ENCODE results near the gene RAG2. TPM values are rescaled to one million over a fixed set of nuclear protein-coding genes. Genes with fewer than 3 reads are reported as not detected.

The RAG2 gene
- total and polyA plus RNA-seq, 5 experiments from 2014 or later: not detected

DNA sequence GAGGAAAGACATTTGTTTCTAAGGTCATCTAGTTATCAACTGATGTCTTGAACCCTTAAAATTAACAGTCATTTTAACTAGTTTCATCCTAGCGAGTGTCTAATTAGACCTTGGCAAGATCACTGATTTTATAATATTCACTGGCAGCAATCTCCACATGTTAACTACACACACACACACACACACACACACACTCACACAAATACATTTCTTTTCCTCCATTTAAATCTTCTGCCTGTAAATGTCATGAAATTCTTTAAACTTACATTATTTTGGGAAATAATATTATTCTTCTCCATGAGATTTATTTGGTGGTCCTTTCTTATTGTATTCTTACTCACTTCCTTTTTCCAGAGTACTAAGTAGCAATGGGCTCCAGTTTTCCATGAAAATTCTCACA, 6.6 kb downstream of the RAG2 start:
- POLR2A ChIA-PET: no interaction called here
- Mint-ChIP-seq H3K4me3 (no peak overlapping the region), H3K4me1 (peaks cover 4 to 12% (median 8%) of the 10 kb centered on the region in 4 donors), H3K9me3 (no peaks in the 10 kb centered on the region), H3K27ac (no peak overlapping the region), H3K36me3 (no peaks in the 10 kb centered on the region), H3K27me3 (peaks cover 23 to 65% (median 32%) of the 10 kb centered on the region in 5 donors)
- no peak for DNase-seq
- ATAC-seq: no peak

DNA sequence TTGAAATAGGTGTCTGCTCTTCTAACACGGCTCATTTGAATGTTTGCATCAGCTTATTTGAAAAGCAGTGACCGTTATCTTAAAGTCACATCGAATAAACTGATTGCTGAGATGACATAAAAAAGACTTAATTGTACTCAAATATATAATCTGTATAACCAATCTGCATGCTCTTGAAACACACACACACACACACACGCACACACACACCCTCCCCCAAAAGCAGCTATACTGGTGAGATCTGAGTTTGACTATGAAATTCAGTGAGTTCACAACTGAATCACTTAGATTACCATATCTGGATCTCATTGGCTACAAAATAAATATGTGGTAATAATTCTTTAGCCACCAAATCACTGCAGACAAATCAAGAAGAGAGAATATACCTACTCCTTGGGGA, 7.5 kb downstream of the RAG2 start:
- Mint-ChIP-seq H3K4me3 (no peak overlapping the region), H3K9me3 (no peaks in the 10 kb centered on the region), H3K4me1 (peaks cover 4 to 12% (median 8%) of the 10 kb centered on the region in 4 donors), H3K27me3 (peaks cover 23 to 60% (median 29%) of the 10 kb centered on the region in 5 donors), H3K36me3 (no peaks in the 10 kb centered on the region), H3K27ac (no peak overlapping the region)
- DNase-seq (no peak), ATAC-seq (no peak)
- POLR2A ChIA-PET: no interaction called here

DNA sequence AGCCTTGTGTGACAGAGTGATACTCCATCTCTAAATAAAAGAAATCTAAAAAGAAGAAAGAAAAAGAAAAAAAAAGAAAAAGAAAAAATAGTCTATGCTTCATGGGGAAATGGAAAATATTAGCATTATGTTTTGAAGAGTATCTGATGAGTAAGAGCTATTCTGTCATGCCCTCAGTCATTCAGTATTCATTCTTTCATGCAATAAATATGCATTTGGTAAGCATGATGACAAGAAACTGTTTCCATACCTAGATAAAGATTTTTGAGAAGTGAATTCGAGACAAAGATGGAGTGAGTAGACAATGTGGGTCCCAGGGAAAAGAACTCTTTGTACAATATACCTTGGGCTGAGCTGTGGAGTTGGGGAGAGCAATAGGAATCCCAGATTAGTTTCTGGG, 9.9 kb downstream of the RAG2 start:
- no peaks in the 10 kb centered on the region for H3K4me1 Mint-ChIP-seq

DNA sequence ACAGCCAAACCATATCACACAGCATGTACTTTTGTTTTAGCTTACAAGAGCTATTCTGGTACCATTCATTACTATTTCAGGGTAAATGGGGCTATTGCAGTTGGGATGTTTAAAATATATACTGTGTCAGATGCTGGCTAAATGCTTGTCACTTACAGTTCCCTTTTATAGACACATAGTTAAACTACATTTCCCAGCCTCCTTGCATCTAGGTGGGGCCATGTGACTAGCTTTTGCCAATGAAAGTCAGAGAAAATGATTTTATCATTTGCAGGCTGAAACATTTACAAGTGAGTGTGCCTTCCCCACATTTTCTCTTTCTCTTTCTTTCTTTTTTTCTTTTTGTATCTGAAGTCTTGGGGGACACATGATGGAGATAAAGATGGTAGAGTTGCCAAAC, 11.5 kb downstream of the RAG2 start:
- H3K4me3 Mint-ChIP-seq: no peak overlapping the region
- DNase-seq: no peak
- POLR2A ChIA-PET: no interaction called here

More for the DNA sequence above, 9.9 kb downstream of the RAG2 start:
- H3K4me3 Mint-ChIP-seq: no peak overlapping the region
- no peaks in the 10 kb centered on the region for H3K36me3 Mint-ChIP-seq
- POLR2A ChIA-PET: no interaction called here
- DNase-seq (no peak), ATAC-seq (no peak)
- H3K27ac Mint-ChIP-seq: no peak overlapping the region
- peaks cover 12 to 38% (median 19%) of the 10 kb centered on the region in 5 donors for H3K27me3 Mint-ChIP-seq
- no peaks in the 10 kb centered on the region for H3K9me3 Mint-ChIP-seq

DNA sequence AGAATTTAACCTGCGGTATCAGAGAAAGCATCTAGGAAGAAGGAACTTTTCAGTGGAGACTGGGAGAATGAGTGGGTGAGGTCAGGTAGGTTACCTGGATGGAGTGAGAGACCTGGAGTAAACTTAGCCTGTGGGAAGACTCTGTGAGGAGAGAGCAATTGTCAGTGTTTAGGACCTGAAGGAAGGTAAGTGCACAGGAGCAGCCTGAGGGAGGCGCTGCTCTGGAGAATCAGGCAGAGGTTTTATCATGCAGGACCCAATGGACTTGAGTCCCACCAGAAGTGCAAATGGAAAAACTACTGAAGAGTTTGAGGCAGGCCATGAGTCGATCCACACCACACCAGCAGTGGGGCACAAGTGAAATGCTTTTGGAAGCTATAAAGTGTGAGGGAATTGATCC, 14.4 kb downstream of the RAG2 start:
- Mint-ChIP-seq H3K27ac (no peak overlapping the region), H3K9me3 (peaks cover 0 to 13% (median 5%) of the 10 kb centered on the region in 9 donors), H3K4me1 (no peaks in the 10 kb centered on the region), H3K36me3 (peaks cover 0 to 9% (median 7%) of the 10 kb centered on the region in 3 donors), H3K27me3 (peaks cover 7 to 25% (median 17%) of the 10 kb centered on the region in 5 donors), H3K4me3 (no peak overlapping the region)
- ATAC-seq (no peak), DNase-seq (no peak)
- POLR2A ChIA-PET: no interaction called here

More for the DNA sequence above, 11.5 kb downstream of the RAG2 start:
- H3K9me3 Mint-ChIP-seq: peaks cover 0 to 9% (median 5%) of the 10 kb centered on the region in 9 donors
- H3K36me3 Mint-ChIP-seq: peaks cover 0 to 7% (median 5%) of the 10 kb centered on the region in 3 donors
- H3K27me3 Mint-ChIP-seq: peaks cover 9 to 30% (median 19%) of the 10 kb centered on the region in 5 donors
- H3K4me1 Mint-ChIP-seq: no peaks in the 10 kb centered on the region
- H3K27ac Mint-ChIP-seq: no peak overlapping the region
- no peak for ATAC-seq

DNA sequence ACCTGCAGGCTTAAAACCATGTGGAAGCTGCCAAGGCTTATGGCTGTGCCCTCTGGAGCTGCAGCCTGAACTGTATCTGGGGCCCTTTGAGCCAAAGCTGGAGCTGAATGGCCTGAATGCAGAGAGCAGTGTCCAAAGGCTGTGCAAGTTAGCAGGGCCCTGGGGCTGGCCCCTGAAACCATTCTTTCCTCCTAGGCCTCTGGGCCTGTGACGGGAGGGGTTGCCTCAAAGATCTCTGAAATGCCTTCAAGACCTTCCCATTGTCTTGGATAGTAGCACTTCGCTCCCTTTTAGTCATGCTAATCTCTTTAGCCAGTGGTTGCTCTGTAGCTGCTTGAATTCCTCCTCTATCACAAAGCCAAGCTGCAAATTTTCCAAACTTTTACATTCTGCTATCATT, 16.5 kb downstream of the RAG2 start:
- peaks cover 0 to 9% (median 7%) of the 10 kb centered on the region in 3 donors for H3K36me3 Mint-ChIP-seq
- no peaks in the 10 kb centered on the region for H3K4me1 Mint-ChIP-seq
- peaks cover 0 to 13% (median 5%) of the 10 kb centered on the region in 9 donors for H3K9me3 Mint-ChIP-seq
- POLR2A ChIA-PET: no interaction called here
- H3K27ac Mint-ChIP-seq: no peak overlapping the region
- ATAC-seq (no peak), DNase-seq (no peak)
- peaks cover 3 to 16% (median 7%) of the 10 kb centered on the region in 5 donors for H3K27me3 Mint-ChIP-seq
- no peak overlapping the region for H3K4me3 Mint-ChIP-seq

DNA sequence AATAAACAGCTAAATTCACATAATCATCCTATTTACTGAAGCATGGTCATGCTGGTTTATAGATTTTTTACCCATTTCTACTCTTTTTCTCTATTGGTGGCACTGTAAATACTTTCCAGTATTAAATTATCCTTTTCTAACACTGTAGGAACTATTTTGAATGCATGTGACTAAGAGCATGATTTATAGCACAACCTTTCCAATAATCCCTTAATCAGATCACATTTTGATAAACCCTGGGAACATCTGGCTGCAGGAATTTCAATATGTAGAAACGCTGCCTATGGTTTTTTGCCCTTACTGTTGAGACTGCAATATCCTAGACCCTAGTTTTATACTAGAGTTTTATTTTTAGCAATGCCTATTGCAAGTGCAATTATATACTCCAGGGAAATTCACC, 19.6 kb downstream of the RAG2 start:
- H3K27ac Mint-ChIP-seq: no peak overlapping the region
- ATAC-seq (no peak), DNase-seq (no peak)
- H3K27me3 Mint-ChIP-seq: peaks cover 7 to 33% (median 11%) of the 10 kb centered on the region in 5 donors
- H3K4me3 Mint-ChIP-seq: no peak overlapping the region
- POLR2A ChIA-PET: no interaction called here
- peaks cover 0 to 13% (median 5%) of the 10 kb centered on the region in 9 donors for H3K9me3 Mint-ChIP-seq
- H3K36me3 Mint-ChIP-seq: peaks cover 2 to 12% (median 7%) of the 10 kb centered on the region in 3 donors
- peaks cover 0 to 1% (median 0%) of the 10 kb centered on the region in 4 donors for H3K4me1 Mint-ChIP-seq

DNA sequence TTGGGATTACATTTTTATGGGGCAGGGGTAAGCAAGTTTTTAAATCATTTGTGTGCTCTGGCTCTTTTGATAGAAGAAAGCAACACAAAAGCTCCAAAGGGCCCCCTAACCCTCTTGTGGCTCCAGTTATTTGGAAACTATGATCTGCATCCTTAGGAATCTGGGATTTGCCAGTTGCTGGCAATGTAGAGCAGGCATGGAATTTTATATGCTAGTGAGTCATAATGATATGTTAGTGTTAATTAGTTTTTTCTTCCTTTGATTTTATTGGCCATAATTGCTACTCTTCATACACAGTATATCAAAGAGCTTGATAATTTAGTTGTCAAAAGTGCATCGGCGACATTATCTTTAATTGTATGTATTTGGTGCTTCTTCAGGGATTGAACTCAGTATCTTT, 20.2 kb downstream of the RAG2 start:
- POLR2A ChIA-PET: no interaction called here
- H3K4me1 Mint-ChIP-seq: peaks cover 0 to 1% (median 0%) of the 10 kb centered on the region in 4 donors
- no peak for DNase-seq
- no peak for ATAC-seq
- H3K27me3 Mint-ChIP-seq: peaks cover 7 to 39% (median 12%) of the 10 kb centered on the region in 5 donors
- H3K9me3 Mint-ChIP-seq: peaks cover 0 to 13% (median 5%) of the 10 kb centered on the region in 9 donors
- H3K27ac Mint-ChIP-seq: no peak overlapping the region
- H3K4me3 Mint-ChIP-seq: no peak overlapping the region
- H3K36me3 Mint-ChIP-seq: peaks cover 2 to 12% (median 7%) of the 10 kb centered on the region in 3 donors

DNA sequence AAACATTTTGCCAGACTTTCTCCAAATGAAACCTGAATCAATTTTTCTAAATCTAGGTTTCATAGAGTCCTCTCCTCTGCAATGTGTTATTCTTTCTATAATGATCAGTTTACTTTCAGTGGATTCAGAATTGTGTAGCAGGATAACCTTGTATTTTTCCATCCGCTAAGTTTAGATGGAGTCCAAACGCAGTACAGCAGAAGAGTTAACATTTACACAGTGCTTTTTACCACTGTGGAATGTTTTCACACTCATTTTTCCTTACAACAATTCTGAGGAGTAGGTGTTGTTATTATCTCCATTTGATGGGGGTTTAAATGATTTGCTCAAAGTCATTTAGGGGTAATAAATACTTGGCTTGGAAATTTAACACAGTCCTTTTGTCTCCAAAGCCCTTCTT, 20.7 kb downstream of the RAG2 start:
- Mint-ChIP-seq H3K27me3 (peaks cover 11 to 44% (median 12%) of the 10 kb centered on the region in 5 donors), H3K27ac (no peak overlapping the region), H3K36me3 (peaks cover 2 to 12% (median 7%) of the 10 kb centered on the region in 3 donors), H3K4me3 (no peak overlapping the region), H3K9me3 (peaks cover 0 to 12% (median 5%) of the 10 kb centered on the region in 9 donors), H3K4me1 (peaks cover 0 to 1% (median 0%) of the 10 kb centered on the region in 4 donors)
- ATAC-seq: no peak
- POLR2A ChIA-PET: no interaction called here
- no peak for DNase-seq

DNA sequence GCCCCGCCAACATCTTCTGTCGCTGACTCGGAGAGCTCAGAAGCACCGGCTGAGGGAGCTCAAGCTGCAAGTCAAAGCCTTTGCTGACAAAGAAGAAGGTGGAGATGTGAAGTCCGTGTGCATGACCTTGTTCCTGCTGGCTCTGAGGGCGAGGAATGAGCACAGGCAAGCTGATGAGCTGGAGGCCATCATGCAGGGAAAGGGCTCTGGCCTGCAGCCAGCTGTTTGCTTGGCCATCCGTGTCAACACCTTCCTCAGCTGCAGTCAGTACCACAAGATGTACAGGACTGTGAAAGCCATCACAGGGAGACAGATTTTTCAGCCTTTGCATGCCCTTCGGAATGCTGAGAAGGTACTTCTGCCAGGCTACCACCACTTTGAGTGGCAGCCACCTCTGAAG, 23.6 kb downstream of the RAG2 start:
- no peak overlapping the region for H3K27ac Mint-ChIP-seq
- DNase-seq: no peak
- ATAC-seq: no peak
- no peaks in the 10 kb centered on the region for H3K9me3 Mint-ChIP-seq
- no peak overlapping the region for H3K4me3 Mint-ChIP-seq
- peaks cover 20 to 57% (median 24%) of the 10 kb centered on the region in 5 donors for H3K27me3 Mint-ChIP-seq
- H3K36me3 Mint-ChIP-seq: peaks cover 0 to 3% (median 2%) of the 10 kb centered on the region in 3 donors
- POLR2A ChIA-PET: no interaction called here
- peaks cover 0 to 2% (median under 1%) of the 10 kb centered on the region in 4 donors for H3K4me1 Mint-ChIP-seq

DNA sequence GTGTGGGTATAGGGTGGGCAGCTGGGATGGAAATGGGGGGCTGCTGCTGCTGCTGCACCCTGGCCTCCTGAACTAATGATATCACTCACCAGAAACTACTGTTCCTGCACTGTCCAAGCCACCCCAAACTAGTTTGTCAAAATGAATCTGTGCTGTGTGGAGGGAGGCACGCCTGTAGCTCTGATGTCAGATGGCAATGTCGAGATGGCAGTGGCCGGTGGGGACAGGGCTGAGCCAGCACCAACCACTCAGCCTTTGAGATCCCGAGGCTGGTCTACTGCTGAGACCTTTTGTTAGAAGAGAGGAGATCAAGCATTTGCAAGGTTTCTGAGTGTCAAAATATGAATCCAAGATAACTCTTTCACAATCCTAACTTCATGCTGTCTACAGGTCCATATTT, 28.9 kb downstream of the RAG2 start:
- no peak for DNase-seq
- Mint-ChIP-seq H3K9me3 (no peaks in the 10 kb centered on the region), H3K4me3 (no peak overlapping the region), H3K36me3 (peaks cover 0 to 2% (median 0%) of the 10 kb centered on the region in 3 donors), H3K4me1 (peaks cover 4 to 9% (median 8%) of the 10 kb centered on the region in 4 donors), H3K27ac (no peak overlapping the region), H3K27me3 (peaks cover 33 to 78% (median 46%) of the 10 kb centered on the region in 5 donors)
- POLR2A ChIA-PET: no interaction called here
- no peak for ATAC-seq

DNA sequence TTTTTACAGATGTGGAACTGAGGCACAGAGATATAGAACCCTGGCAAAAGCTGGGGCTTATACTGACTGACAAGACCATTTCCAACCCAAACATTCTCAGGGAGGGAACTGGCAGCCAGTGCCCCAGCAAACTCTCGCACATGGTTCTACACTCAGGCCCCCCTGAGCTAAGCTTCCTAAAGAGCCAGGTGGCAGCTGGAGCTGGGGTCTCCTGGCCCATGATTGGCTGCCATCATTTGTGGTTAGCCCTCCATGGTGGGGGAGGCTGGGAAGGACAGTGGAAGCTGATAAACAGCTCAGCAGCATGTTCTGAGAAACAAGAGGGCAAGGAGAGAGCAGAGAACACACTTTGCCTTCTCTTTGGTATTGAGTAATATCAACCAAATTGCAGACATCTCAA, 30.3 kb downstream of the RAG2 start, which contains the start of gene RAG1:
Gene RAG1, plus strand, starts transcription at position 314 of the 400 bp plus-strand sequence. CDS start 5,298 bp downstream, outside the sequence.
- Mint-ChIP-seq H3K4me1 (peaks cover 4 to 9% (median 8%) of the 10 kb centered on the region in 4 donors), H3K27me3 (peaks cover 32 to 69% (median 43%) of the 10 kb centered on the region in 5 donors), H3K4me3 (no peak within 1 kb of the TSS), H3K27ac (no peak within 1 kb of the TSS), H3K36me3 (no peaks in the 10 kb centered on the region), H3K9me3 (no peaks in the 10 kb centered on the region)
- ATAC-seq (no peak), DNase-seq (no peak)
- POLR2A ChIA-PET: no interaction called here

DNA sequence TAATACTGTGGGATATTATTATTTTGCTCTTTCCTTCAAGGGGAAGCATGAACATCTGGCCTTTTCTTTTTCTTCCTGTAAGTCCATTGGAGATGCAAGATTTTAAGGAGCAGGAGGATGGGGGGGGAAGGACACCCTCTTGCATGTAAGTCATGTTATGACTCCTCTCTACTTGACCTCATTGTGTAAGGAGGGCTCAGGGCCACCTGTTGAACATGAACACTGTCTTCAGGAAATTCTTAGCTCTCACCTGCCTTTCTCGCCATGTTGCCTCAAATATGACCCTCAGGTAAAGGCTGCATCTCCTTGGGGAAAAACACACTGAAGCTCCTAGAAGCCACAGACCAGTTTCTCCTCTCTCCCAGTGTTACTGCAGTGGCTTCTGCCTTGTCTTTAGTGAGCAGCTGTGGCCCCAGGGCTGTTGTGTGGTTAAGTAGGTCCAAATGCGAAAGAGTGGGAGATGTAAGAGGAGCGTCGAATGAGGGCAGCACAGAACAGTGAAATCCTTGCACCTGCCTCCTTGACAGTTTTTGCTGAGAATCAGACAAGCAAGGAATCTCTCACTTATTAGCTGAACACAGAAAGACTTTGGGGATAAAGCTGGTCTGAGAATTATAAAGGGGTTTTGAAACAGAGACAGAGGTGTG, 31.5 kb downstream of the RAG2 start:
- DNase-seq: no peak
- Mint-ChIP-seq H3K36me3 (no peaks in the 10 kb centered on the region), H3K27me3 (peaks cover 25 to 61% (median 38%) of the 10 kb centered on the region in 5 donors), H3K4me3 (no peak overlapping the region), H3K27ac (no peak overlapping the region), H3K9me3 (no peaks in the 10 kb centered on the region), H3K4me1 (peaks cover 4 to 9% (median 8%) of the 10 kb centered on the region in 4 donors)
- no peak for ATAC-seq
- POLR2A ChIA-PET: no interaction called here
